ENCODE data around the gene PPFIA3. TPM values are rescaled to one million over a fixed set of nuclear protein-coding genes. Genes with fewer than 3 reads are reported as not detected.

The PPFIA3 gene
- total RNA-seq, 1 experiment from 2014 or later, result 8.3 TPM

- BruUV-seq (replicated peaks), result no TSS peak
- intact Hi-C loops (cut with micrococcal nuclease; ENCODE audit: unreplicated experiment), result no loop called here
- Histone ChIP-seq H4K20me1 (ENCODE audit: insufficient read depth) (no peaks in the 10 kb centered on the region), H3K9me2 (ENCODE audit: insufficient read depth) (no peaks in the 10 kb centered on the region), H3K36me3 (ENCODE audit: low read depth) (no peaks in the 10 kb centered on the region), H3F3A (ENCODE audit: insufficient read depth, low read depth) (peaks cover 8% of the 10 kb centered on the region; the same call in 1 of the 2 replicates), H3K79me2 (ENCODE audit: low read depth) (no peaks in the 10 kb centered on the region), H3K4me2 (no peak overlapping the region), H3K27me3 (ENCODE audit: insufficient read depth, low read depth) (no peaks in the 10 kb centered on the region), H3K27ac (no peak overlapping the region), H3K4me3 (no peak overlapping the region), H3K9me3 (ENCODE audit: insufficient read depth, low read depth) (no peaks in the 10 kb centered on the region), H3K4me1 (replicated peaks; ENCODE audit: insufficient read depth) (no peaks in the 10 kb centered on the region), H2AFZ (no peak overlapping the region)
- ChIA-PET CTCF (no interaction called here), POLR2A (ENCODE audit: unreplicated experiment) (no interaction called here)
- no peak for TF ChIP-seq EZH2 (IDR thresholded peaks at IDR 0.05; ENCODE audit: low read depth)
- peak in 1 of 2 experiments; percentile 21 for DNase-seq
Observed at GRCh38 chr19:49182848-49183375, 63.6 kb downstream of the PPFIA3 start.

DNA sequence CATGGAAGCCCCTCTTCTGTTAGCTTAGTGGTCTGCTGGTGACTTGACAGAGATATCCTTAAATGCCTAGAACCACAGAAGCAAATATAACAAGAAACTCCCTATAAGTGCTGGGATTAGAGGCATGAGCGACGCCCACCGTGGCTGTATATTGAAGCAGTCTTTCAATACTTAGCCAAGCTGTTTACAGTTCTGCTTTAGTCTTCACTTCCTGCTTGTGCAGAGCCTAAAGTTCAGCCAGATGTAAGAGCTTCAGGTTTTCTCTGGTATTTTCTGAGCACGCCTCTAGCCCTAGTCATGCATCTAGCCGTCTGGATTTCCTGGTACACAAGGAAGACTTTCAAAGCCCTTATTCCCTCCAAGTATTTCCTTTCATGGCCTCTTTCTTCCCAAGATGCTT is 66.8 kb downstream of the PPFIA3 start:
- H3K4me3 ChIP-seq, result no peak overlapping the region
- H3K4me1 ChIP-seq (replicated peaks; ENCODE audit: insufficient read depth), result no peaks in the 10 kb centered on the region
- no peak overlapping the region for H3K27ac ChIP-seq
- ChIA-PET POLR2A (ENCODE audit: unreplicated experiment) (interaction anchor here (0.6 kb wide), 2 partner anchors 71 to 395 kb away, joined by 3 to 4 read pairs; no protein-coding TSS in a partner anchor), CTCF (interaction anchor here (0.7 kb wide), 1 partner anchor 10 kb away, joined by 3 read pairs; no protein-coding TSS in a partner anchor)
- H3K79me2 ChIP-seq (ENCODE audit: low read depth), result no peaks in the 10 kb centered on the region
- no peak overlapping the region for H2AFZ ChIP-seq
- no peaks in the 10 kb centered on the region for H4K20me1 ChIP-seq (ENCODE audit: insufficient read depth)
- peak in 1 of 2 experiments; percentile 25 for DNase-seq
- no peaks in the 10 kb centered on the region for H3F3A ChIP-seq (ENCODE audit: insufficient read depth, low read depth)
- no peak overlapping the region for H3K4me2 ChIP-seq
- TF ChIP-seq EZH2 (IDR thresholded peaks at IDR 0.05; ENCODE audit: low read depth) (no peak), CTCF (conservative IDR thresholded peaks at IDR 0.05) (no peak)
- BruUV-seq (replicated peaks), result no TSS peak
- no peaks in the 10 kb centered on the region for H3K9me3 ChIP-seq (ENCODE audit: insufficient read depth, low read depth)
- no peaks in the 10 kb centered on the region for H3K9me2 ChIP-seq (ENCODE audit: insufficient read depth)
- H3K27me3 ChIP-seq (ENCODE audit: insufficient read depth, low read depth), result no peaks in the 10 kb centered on the region
- 0 out of 2 replicates have a peak, but pooled peaks cover 7% of the 10 kb centered on the region for H3K36me3 ChIP-seq (ENCODE audit: low read depth)
- intact Hi-C loops (cut with micrococcal nuclease; ENCODE audit: unreplicated experiment), result no loop called here

GRCh38 chr19:49188626-49189200 is 69.4 kb downstream of the PPFIA3 start:
- Histone ChIP-seq H2AFZ (no peak overlapping the region), H3K27me3 (ENCODE audit: insufficient read depth, low read depth) (no peaks in the 10 kb centered on the region), H4K20me1 (ENCODE audit: insufficient read depth) (no peaks in the 10 kb centered on the region), H3K79me2 (ENCODE audit: low read depth) (no peaks in the 10 kb centered on the region), H3F3A (ENCODE audit: insufficient read depth, low read depth) (no peaks in the 10 kb centered on the region), H3K4me3 (no peak overlapping the region), H3K36me3 (ENCODE audit: low read depth) (0 out of 2 replicates have a peak, but pooled peaks cover 7% of the 10 kb centered on the region), H3K9me2 (ENCODE audit: insufficient read depth) (no peaks in the 10 kb centered on the region), H3K9me3 (ENCODE audit: insufficient read depth, low read depth) (no peaks in the 10 kb centered on the region), H3K27ac (no peak overlapping the region), H3K4me1 (replicated peaks; ENCODE audit: insufficient read depth) (no peaks in the 10 kb centered on the region), H3K4me2 (no peak overlapping the region)
- TF ChIP-seq EZH2 (IDR thresholded peaks at IDR 0.05; ENCODE audit: low read depth) (no peak), CTCF (conservative IDR thresholded peaks at IDR 0.05) (no peak)
- ChIA-PET POLR2A (ENCODE audit: unreplicated experiment) (no interaction called here), CTCF (no interaction called here)
- peak in 1 of 2 experiments; percentile 8 for DNase-seq
- intact Hi-C loops (cut with micrococcal nuclease; ENCODE audit: unreplicated experiment), result no loop called here
- no TSS peak for BruUV-seq (replicated peaks)
